PC-9 (cell line): Measurements from ENCODE around the gene LRP11. TPM values are rescaled to one million over a fixed set of nuclear protein-coding genes. Genes with fewer than 3 reads are reported as not detected.

Experiments used
- BruUV-seq: library from RNA; stranded (reverse); fragments of 400-500 nt; replicated peaks from 2 replicates; lab custom pipeline; 2021; lab: Mats Ljungman, UMichigan
- CTCF ChIA-PET: fragments of 300-600 bp; sonication (Branson Sonifier 250); formaldehyde crosslinking; loops from one replicate; lab custom pipeline; 2022; ENCODE audit warnings: antibody characterized with exemption; lab: Charles Lee
- POLR2A ChIA-PET: fragments of 300-600 bp; sonication (Branson Sonifier 250); formaldehyde crosslinking; loops from one replicate; lab custom pipeline; 2022; ENCODE audit warnings: antibody characterized with exemption; ENCODE audit not compliant: unreplicated experiment; lab: Charles Lee
- DNase-seq, 2 experiments: peaks; one replicate each; pipeline versions ENCODE4 v3.0.0 to v3.0.0-alpha.2; 2015 to 2022; ENCODE audit warnings: mixed read lengths in 1 of 2
- H2AFZ ChIP-seq: fragments of 200-600 bp; sonication (generic); 2 replicates; pipeline ENCODE4 v1.8.1; 2017; ENCODE audit warnings: antibody characterized with exemption
- H3F3A ChIP-seq: fragments of 200-600 bp; sonication (generic); 2 replicates; pipeline ENCODE4 v1.8.1; 2017; ENCODE audit warnings: antibody characterized with exemption, mild to moderate bottlenecking, low read depth; ENCODE audit not compliant: insufficient read depth
- H3K27ac ChIP-seq: fragments of 200-600 bp; sonication (generic); 2 replicates; pipeline ENCODE4 v1.6.1; 2016; ENCODE audit warnings: mixed run types
- H3K27me3 ChIP-seq: fragments of 200-600 bp; sonication (generic); 2 replicates; pipeline ENCODE4 v1.6.1; 2016; ENCODE audit warnings: low read depth, mixed run types; ENCODE audit not compliant: insufficient read depth
- H3K36me3 ChIP-seq: fragments of 200-600 bp; sonication (generic); 2 replicates; pipeline ENCODE4 v1.6.1; 2016; ENCODE audit warnings: low read depth, mixed run types
- H3K4me1 ChIP-seq: fragments of 200-600 bp; sonication (generic); replicated peaks from 2 replicates; pipeline ENCODE4 v1.6.1; 2016; ENCODE audit warnings: mixed run types; ENCODE audit not compliant: insufficient read depth
- H3K4me2 ChIP-seq: fragments of 200-600 bp; sonication (generic); 2 replicates; pipeline ENCODE4 v1.6.1; 2017; ENCODE audit warnings: mixed run types
- H3K4me3 ChIP-seq: fragments of 200-600 bp; sonication (generic); 2 replicates; pipeline ENCODE4 v1.6.1; 2016; ENCODE audit warnings: mixed run types
- H3K79me2 ChIP-seq: fragments of 200-600 bp; sonication (generic); 2 replicates; pipeline ENCODE4 v1.6.1; 2017; ENCODE audit warnings: low read depth, mixed run types
- H3K9me2 ChIP-seq: fragments of 200-600 bp; sonication (generic); 2 replicates; pipeline ENCODE4 v1.8.1; 2017; ENCODE audit warnings: mild to moderate bottlenecking; ENCODE audit not compliant: insufficient read depth
- H3K9me3 ChIP-seq: fragments of 200-600 bp; sonication (generic); 2 replicates; pipeline ENCODE4 v1.8.1; 2016; ENCODE audit warnings: low read depth; ENCODE audit not compliant: insufficient read depth
- H4K20me1 ChIP-seq: fragments of 200-600 bp; sonication (generic); 2 replicates; pipeline ENCODE4 v1.8.1; 2017; ENCODE audit not compliant: insufficient read depth
- CTCF ChIP-seq: fragments of 200-600 bp; sonication (generic); conservative IDR thresholded peaks from 2 replicates; pipeline ENCODE4 v1.6.1; 2017; ENCODE audit warnings: mixed run types, antibody characterized with exemption, mild to moderate bottlenecking, moderate library complexity
- EZH2 ChIP-seq: fragments of 200-600 bp; sonication (generic); IDR thresholded peaks from 2 replicates; pipeline ENCODE4 v1.8.0; 2017; ENCODE audit warnings: antibody characterized with exemption, low read depth
- intact Hi-C: fragments of 100-400 bp; cut with micrococcal nuclease; formaldehyde crosslinking; loops from one replicate; pipeline ENCODE4 v1.10.0; 2022; ENCODE audit not compliant: unreplicated experiment
- total RNA-seq: library from RNA; stranded (reverse); gene quantifications from 2 replicates; pipeline ENCODE4 v1.2.3, GENCODE V29; 2021

Gene LRP11
- total RNA-seq, 1 experiment from 2014 or later, result 38.6 TPM

GRCh38 chr6:149889326-149889725 lies 25.2 kb upstream of the LRP11 start:
- DNase-seq, result no peak
- Histone ChIP-seq H3K27me3 (no peaks in the 10 kb centered on the region), H3K4me2 (no peak overlapping the region), H3F3A (peaks cover 19% of the 10 kb centered on the region), H3K36me3 (no peaks in the 10 kb centered on the region), H3K4me3 (no peak overlapping the region), H3K9me2 (no peaks in the 10 kb centered on the region), H3K4me1 (peaks cover 37% of the 10 kb centered on the region), H3K27ac (no peak overlapping the region), H3K9me3 (no peaks in the 10 kb centered on the region), H3K79me2 (no peaks in the 10 kb centered on the region), H2AFZ (no peak overlapping the region), H4K20me1 (no peaks in the 10 kb centered on the region)
- ChIA-PET POLR2A (no interaction called here), CTCF (no interaction called here)
- intact Hi-C loops, result no loop called here
- BruUV-seq, result no TSS peak
- TF ChIP-seq EZH2 (no peak), CTCF (no peak)

GRCh38 chr6:149888659-149889058 lies 24.5 kb upstream of the LRP11 start:
- Histone ChIP-seq H4K20me1 (no peaks in the 10 kb centered on the region), H3K4me2 (0 out of 2 replicates have a peak overlapping the region, but pooled peaks have one; percentile 10), H3K4me3 (no peak overlapping the region), H3K27me3 (no peaks in the 10 kb centered on the region), H3K4me1 (peaks cover 36% of the 10 kb centered on the region), H3K9me2 (no peaks in the 10 kb centered on the region), H2AFZ (no peak overlapping the region), H3K36me3 (no peaks in the 10 kb centered on the region), H3K79me2 (no peaks in the 10 kb centered on the region), H3K9me3 (no peaks in the 10 kb centered on the region), H3K27ac (peak overlapping the region; percentile 84), H3F3A (peaks cover 19% of the 10 kb centered on the region)
- intact Hi-C loops, result no loop called here
- CTCF ChIA-PET, result no interaction called here
- no TSS peak for BruUV-seq
- peak in 1 of 2 experiments; percentile 67 for DNase-seq
- TF ChIP-seq EZH2 (no peak), CTCF (no peak)
- POLR2A ChIA-PET, result no interaction called here

- no TSS peak for BruUV-seq
- H3K4me2 ChIP-seq, result 0 out of 2 replicates have a peak overlapping the region, but pooled peaks have one; percentile 5
These were observed 23.9 kb upstream of the LRP11 start for GRCh38 chr6:149888093-149888492.

More at GRCh38 chr6:149888093-149888492, 23.9 kb upstream of the LRP11 start:
- H3K4me3 ChIP-seq, result no peak overlapping the region
- H3K4me1 ChIP-seq, result peaks cover 36% of the 10 kb centered on the region
- H4K20me1 ChIP-seq, result no peaks in the 10 kb centered on the region
- H3K9me2 ChIP-seq, result no peaks in the 10 kb centered on the region
- H2AFZ ChIP-seq, result no peak overlapping the region
- no peaks in the 10 kb centered on the region for H3K79me2 ChIP-seq
- DNase-seq, result peak in 1 of 2 experiments; percentile 31
- H3K27ac ChIP-seq, result peak overlapping the region; percentile 84
- ChIA-PET CTCF (no interaction called here), POLR2A (no interaction called here)
- intact Hi-C loops, result no loop called here
- TF ChIP-seq EZH2, result no peak
- no peak for TF ChIP-seq CTCF
- no peaks in the 10 kb centered on the region for H3K9me3 ChIP-seq
- H3F3A ChIP-seq, result peaks cover 19% of the 10 kb centered on the region
- H3K36me3 ChIP-seq, result no peaks in the 10 kb centered on the region
- H3K27me3 ChIP-seq, result no peaks in the 10 kb centered on the region
